ENCODE measurements around the gene VRK1. TPM values are rescaled to one million over a fixed set of nuclear protein-coding genes. Genes with fewer than 3 reads are reported as not detected.
A peak's percentile ranks its signal among the peaks of the same experiment; 100 is the strongest.

VRK1 gene
- total RNA-seq, 1 donor from 2014 or later, result 9.3 TPM

GRCh38 chr14:96851694-96852381 is 54.7 kb downstream of the VRK1 start:
- TF ChIP-seq, protein P1, sequence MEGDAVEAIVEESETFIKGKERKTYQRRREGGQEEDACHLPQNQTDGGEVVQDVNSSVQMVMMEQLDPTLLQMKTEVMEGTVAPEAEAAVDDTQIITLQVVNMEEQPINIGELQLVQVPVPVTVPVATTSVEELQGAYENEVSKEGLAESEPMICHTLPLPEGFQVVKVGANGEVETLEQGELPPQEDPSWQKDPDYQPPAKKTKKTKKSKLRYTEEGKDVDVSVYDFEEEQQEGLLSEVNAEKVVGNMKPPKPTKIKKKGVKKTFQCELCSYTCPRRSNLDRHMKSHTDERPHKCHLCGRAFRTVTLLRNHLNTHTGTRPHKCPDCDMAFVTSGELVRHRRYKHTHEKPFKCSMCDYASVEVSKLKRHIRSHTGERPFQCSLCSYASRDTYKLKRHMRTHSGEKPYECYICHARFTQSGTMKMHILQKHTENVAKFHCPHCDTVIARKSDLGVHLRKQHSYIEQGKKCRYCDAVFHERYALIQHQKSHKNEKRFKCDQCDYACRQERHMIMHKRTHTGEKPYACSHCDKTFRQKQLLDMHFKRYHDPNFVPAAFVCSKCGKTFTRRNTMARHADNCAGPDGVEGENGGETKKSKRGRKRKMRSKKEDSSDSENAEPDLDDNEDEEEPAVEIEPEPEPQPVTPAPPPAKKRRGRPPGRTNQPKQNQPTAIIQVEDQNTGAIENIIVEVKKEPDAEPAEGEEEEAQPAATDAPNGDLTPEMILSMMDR (IDR thresholded peaks at IDR 0.05), result no peak
- H3K27me3 Mint-ChIP-seq (ENCODE audit: low read depth), result no peaks in the 10 kb centered on the region
- peaks cover 4% of the 10 kb centered on the region for H3K4me1 Mint-ChIP-seq (ENCODE audit: low read depth)
- no peaks in the 10 kb centered on the region for H3K9me3 Mint-ChIP-seq (ENCODE audit: low read depth)
- no peak overlapping the region for H3K4me3 Mint-ChIP-seq (ENCODE audit: unreplicated experiment)
- no peak for DNase-seq (ENCODE audit: low spot score)
- no peak overlapping the region for H3K27ac Mint-ChIP-seq (ENCODE audit: unreplicated experiment)
- peaks cover 2% of the 10 kb centered on the region for H3K36me3 Mint-ChIP-seq (ENCODE audit: low read depth)

- Mint-ChIP-seq H3K4me3 (ENCODE audit: unreplicated experiment) (no peak overlapping the region), H3K36me3 (ENCODE audit: low read depth) (peaks cover 2% of the 10 kb centered on the region), H3K9me3 (ENCODE audit: low read depth) (no peaks in the 10 kb centered on the region), H3K27ac (ENCODE audit: unreplicated experiment) (no peak overlapping the region), H3K4me1 (ENCODE audit: low read depth) (peaks cover 4% of the 10 kb centered on the region), H3K27me3 (ENCODE audit: low read depth) (no peaks in the 10 kb centered on the region)
- no peak for DNase-seq (ENCODE audit: low spot score)
- TF ChIP-seq, protein P1 (IDR thresholded peaks at IDR 0.05), result peak; percentile 82
Measured at GRCh38 chr14:96852823-96853422, 55.7 kb downstream of the VRK1 start.

DNA sequence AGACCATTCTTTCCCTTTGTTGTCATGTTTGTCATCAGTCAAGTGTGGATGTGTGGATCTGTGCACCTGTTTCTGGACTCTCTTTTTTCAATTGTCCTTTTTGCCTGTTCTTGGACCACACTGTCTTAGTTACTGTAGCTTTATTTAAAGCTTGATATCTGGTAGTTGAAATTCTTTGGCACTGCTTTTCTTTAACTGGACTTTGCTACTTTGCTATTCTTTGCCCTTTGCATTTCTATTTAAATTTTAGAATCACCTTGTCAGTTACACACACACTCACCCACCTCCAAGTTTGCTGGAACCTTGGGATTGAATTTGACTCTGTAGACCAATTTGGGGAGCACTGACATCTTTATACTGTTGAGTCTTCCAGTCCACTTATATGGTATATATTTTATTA is 61.5 kb downstream of the VRK1 start:
- Mint-ChIP-seq H3K9me3 (ENCODE audit: low read depth) (no peaks in the 10 kb centered on the region), H3K4me1 (ENCODE audit: low read depth) (no peaks in the 10 kb centered on the region), H3K27me3 (ENCODE audit: low read depth) (no peaks in the 10 kb centered on the region), H3K36me3 (ENCODE audit: low read depth) (no peaks in the 10 kb centered on the region), H3K4me3 (ENCODE audit: unreplicated experiment) (no peak overlapping the region), H3K27ac (ENCODE audit: unreplicated experiment) (no peak overlapping the region)
- DNase-seq (ENCODE audit: low spot score), result no peak
- TF ChIP-seq, protein P1 (IDR thresholded peaks at IDR 0.05), result no peak

GRCh38 chr14:96861568-96862310 is 64.6 kb downstream of the VRK1 start:
- no peaks in the 10 kb centered on the region for H3K27me3 Mint-ChIP-seq (ENCODE audit: low read depth)
- no peaks in the 10 kb centered on the region for H3K36me3 Mint-ChIP-seq (ENCODE audit: low read depth)
- no peak for DNase-seq (ENCODE audit: low spot score)
- no peaks in the 10 kb centered on the region for H3K4me1 Mint-ChIP-seq (ENCODE audit: low read depth)
- TF ChIP-seq, protein P1 (IDR thresholded peaks at IDR 0.05), result no peak
- H3K27ac Mint-ChIP-seq (ENCODE audit: unreplicated experiment), result no peak overlapping the region
- peaks cover 5% of the 10 kb centered on the region for H3K9me3 Mint-ChIP-seq (ENCODE audit: low read depth)
- no peak overlapping the region for H3K4me3 Mint-ChIP-seq (ENCODE audit: unreplicated experiment)

- no peak overlapping the region for H3K27ac Mint-ChIP-seq (ENCODE audit: unreplicated experiment)
Measured at GRCh38 chr14:96863327-96863985, 66.3 kb downstream of the VRK1 start.

More at GRCh38 chr14:96863327-96863985, 66.3 kb downstream of the VRK1 start:
- H3K4me3 Mint-ChIP-seq (ENCODE audit: unreplicated experiment), result no peak overlapping the region
- H3K36me3 Mint-ChIP-seq (ENCODE audit: low read depth), result no peaks in the 10 kb centered on the region
- no peak for DNase-seq (ENCODE audit: low spot score)
- TF ChIP-seq, protein P1 (IDR thresholded peaks at IDR 0.05), result no peak
- H3K27me3 Mint-ChIP-seq (ENCODE audit: low read depth), result no peaks in the 10 kb centered on the region
- H3K9me3 Mint-ChIP-seq (ENCODE audit: low read depth), result peaks cover 5% of the 10 kb centered on the region
- H3K4me1 Mint-ChIP-seq (ENCODE audit: low read depth), result no peaks in the 10 kb centered on the region
